Measurements from ENCODE around the gene BBS2. TPM values are rescaled to one million over a fixed set of nuclear protein-coding genes. Genes with fewer than 3 reads are reported as not detected.

The BBS2 gene
- total RNA-seq, 3 donors from 2014 or later (not counting 1 experiment from before 2014, with no cell fraction given), result 36.8 to 40.3 (median 38.2) TPM

DNA sequence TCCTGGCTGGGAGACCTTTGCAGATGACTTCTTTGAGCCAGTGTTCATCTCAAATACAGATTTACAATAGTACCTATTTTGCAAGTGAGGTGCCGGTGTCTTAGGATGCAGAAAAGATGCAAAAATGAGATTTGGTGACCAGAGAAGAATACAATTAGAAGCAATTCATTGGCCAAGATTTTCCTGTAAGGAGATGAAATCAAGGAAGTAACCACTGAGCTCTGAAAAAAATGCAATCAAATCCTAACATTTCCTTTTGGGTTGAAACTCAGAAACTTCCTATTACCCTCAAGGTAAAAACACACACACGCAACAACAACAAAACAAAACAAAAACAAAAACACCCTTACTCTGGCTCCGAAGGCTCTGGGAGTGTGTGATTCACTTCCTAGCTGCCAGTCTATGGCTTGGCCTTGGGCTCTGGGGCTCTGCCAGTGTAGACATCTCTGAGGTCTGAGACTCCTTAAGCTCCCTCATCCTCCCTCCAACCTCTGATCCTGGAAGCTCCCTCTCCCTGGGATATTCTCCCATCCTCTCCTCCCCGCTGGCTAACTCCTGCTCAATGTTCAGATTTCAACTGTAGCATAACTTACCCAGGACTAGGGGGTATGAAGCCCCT, 28.2 kb upstream of the BBS2 start:
- Histone ChIP-seq H3K27ac (ENCODE audit: low read length) (no peak overlapping the region), H3K4me1 (ENCODE audit: control insufficient read depth, insufficient read depth, low read length) (peaks cover 8% of the 10 kb centered on the region), H3K9me3 (ENCODE audit: control insufficient read depth, insufficient read depth, low read length) (no peaks in the 10 kb centered on the region), H3K4me3 (ENCODE audit: low read length) (no peak overlapping the region), H3K36me3 (ENCODE audit: control insufficient read depth, insufficient read depth, low read length) (no peaks in the 10 kb centered on the region), H3K27me3 (ENCODE audit: control insufficient read depth, insufficient read depth, low read length) (no peaks in the 10 kb centered on the region)
- TF ChIP-seq, protein P1, sequence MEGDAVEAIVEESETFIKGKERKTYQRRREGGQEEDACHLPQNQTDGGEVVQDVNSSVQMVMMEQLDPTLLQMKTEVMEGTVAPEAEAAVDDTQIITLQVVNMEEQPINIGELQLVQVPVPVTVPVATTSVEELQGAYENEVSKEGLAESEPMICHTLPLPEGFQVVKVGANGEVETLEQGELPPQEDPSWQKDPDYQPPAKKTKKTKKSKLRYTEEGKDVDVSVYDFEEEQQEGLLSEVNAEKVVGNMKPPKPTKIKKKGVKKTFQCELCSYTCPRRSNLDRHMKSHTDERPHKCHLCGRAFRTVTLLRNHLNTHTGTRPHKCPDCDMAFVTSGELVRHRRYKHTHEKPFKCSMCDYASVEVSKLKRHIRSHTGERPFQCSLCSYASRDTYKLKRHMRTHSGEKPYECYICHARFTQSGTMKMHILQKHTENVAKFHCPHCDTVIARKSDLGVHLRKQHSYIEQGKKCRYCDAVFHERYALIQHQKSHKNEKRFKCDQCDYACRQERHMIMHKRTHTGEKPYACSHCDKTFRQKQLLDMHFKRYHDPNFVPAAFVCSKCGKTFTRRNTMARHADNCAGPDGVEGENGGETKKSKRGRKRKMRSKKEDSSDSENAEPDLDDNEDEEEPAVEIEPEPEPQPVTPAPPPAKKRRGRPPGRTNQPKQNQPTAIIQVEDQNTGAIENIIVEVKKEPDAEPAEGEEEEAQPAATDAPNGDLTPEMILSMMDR (IDR thresholded peaks at IDR 0.05), result no peak
- Mint-ChIP-seq H3K4me1 (peaks cover 6 to 10% of the 10 kb centered on the region in 2 donors), H3K27ac (no peak overlapping the region), H3K27me3 (ENCODE audit: low read depth in 2 of 2) (peaks cover 9% of the 10 kb centered on the region in 2 donors), H3K36me3 (no peaks in the 10 kb centered on the region), H3K9me3 (no peaks in the 10 kb centered on the region), H3K4me3 (no peak overlapping the region)
- DNase-seq (no peak), ATAC-seq (no peak)
- 74% methylated on average over 4 of the region's 4 CpGs for WGBS (ENCODE audit: insufficient coverage)
- intact Hi-C loops (cut with micrococcal nuclease), result no loop called here

DNA sequence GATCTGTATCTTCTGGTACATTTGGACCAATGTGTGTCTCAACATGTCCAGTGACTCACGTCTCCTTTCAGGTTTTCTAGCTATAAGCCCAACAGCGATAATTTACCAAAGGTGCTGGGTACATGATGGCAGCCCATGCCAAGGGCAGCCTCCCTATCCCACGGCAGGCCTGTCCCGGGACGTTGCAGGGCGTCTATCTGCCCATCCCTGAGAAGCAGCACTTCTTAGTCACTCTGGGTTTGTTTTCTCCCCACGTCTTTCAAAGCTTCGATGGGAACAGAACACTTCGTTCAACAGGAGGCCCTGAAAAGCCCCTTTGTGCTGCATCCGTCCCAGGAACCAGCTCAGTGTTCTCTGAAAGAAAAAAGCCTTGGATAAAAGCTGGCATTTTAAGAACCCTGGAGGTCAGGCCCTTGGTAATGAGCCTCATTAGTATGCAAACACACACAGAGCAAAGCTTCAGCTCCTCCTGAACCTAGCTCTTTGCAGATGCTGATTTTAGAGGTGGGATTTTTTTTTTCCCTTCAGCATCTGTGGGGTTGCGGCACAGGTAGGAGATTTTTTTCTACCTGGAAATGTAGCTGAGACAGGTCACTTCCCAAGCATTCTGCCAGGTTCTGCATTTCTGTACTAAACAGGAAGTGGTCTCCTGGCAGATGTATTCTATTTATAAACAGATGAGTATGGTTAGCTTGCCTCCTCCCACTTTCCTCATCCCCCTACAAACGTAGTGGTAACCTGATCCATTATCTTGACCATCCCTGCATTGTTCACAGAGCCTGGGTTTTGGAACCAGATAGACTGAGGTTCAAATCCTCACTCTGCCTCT, 27.5 kb upstream of the BBS2 start:
- no peak for ATAC-seq
- no peak overlapping the region for H3K27ac Mint-ChIP-seq
- intact Hi-C loops (cut with micrococcal nuclease), result no loop called here

GRCh38 chr16:56542039-56542438, 22.2 kb upstream of the BBS2 start:
- H3K36me3 ChIP-seq (ENCODE audit: control insufficient read depth, insufficient read depth, low read length), result no peaks in the 10 kb centered on the region
- no peak overlapping the region for H3K4me3 ChIP-seq (ENCODE audit: low read length)
- DNase-seq (no peak), ATAC-seq (no peak)
- no peaks in the 10 kb centered on the region for H3K36me3 Mint-ChIP-seq
- H3K27ac ChIP-seq (ENCODE audit: low read length), result no peak overlapping the region
- H3K27me3 Mint-ChIP-seq (ENCODE audit: low read depth in 2 of 2), result peaks cover 13 to 17% of the 10 kb centered on the region in 2 donors
- no peaks in the 10 kb centered on the region for H3K27me3 ChIP-seq (ENCODE audit: control insufficient read depth, insufficient read depth, low read length)
- WGBS (ENCODE audit: insufficient coverage), result 82% methylated on average over 1 of the region's 2 CpGs
- no peak overlapping the region for H3K27ac Mint-ChIP-seq
- no peaks in the 10 kb centered on the region for H3K4me1 Mint-ChIP-seq
- H3K4me3 Mint-ChIP-seq, result no peak overlapping the region
- intact Hi-C loops (cut with micrococcal nuclease), result no loop called here
- peaks cover under 1% of the 10 kb centered on the region for H3K4me1 ChIP-seq (ENCODE audit: control insufficient read depth, insufficient read depth, low read length)
- TF ChIP-seq, protein P1 (IDR thresholded peaks at IDR 0.05), result no peak
- no peaks in the 10 kb centered on the region for H3K9me3 ChIP-seq (ENCODE audit: control insufficient read depth, insufficient read depth, low read length)
- H3K9me3 Mint-ChIP-seq, result no peaks in the 10 kb centered on the region

More for the DNA sequence above, 27.5 kb upstream of the BBS2 start:
- TF ChIP-seq, protein P1 (IDR thresholded peaks at IDR 0.05), result no peak
- H3K4me3 Mint-ChIP-seq, result no peak overlapping the region
- H3K36me3 ChIP-seq (ENCODE audit: control insufficient read depth, insufficient read depth, low read length), result no peaks in the 10 kb centered on the region
- no peaks in the 10 kb centered on the region for H3K9me3 Mint-ChIP-seq
- no peak overlapping the region for H3K27ac ChIP-seq (ENCODE audit: low read length)
- no peaks in the 10 kb centered on the region for H3K36me3 Mint-ChIP-seq
- peaks cover 9 to 15% of the 10 kb centered on the region in 2 donors for H3K27me3 Mint-ChIP-seq (ENCODE audit: low read depth in 2 of 2)
- H3K4me3 ChIP-seq (ENCODE audit: low read length), result no peak overlapping the region
- DNase-seq, result peak in 1 of 2 donors; percentile 9
- WGBS (ENCODE audit: insufficient coverage), result 63% methylated on average over 11 of the region's 12 CpGs
- no peaks in the 10 kb centered on the region for H3K9me3 ChIP-seq (ENCODE audit: control insufficient read depth, insufficient read depth, low read length)
- no peaks in the 10 kb centered on the region for H3K27me3 ChIP-seq (ENCODE audit: control insufficient read depth, insufficient read depth, low read length)
- peaks cover 8% of the 10 kb centered on the region for H3K4me1 ChIP-seq (ENCODE audit: control insufficient read depth, insufficient read depth, low read length)
- peaks cover 6 to 10% of the 10 kb centered on the region in 2 donors for H3K4me1 Mint-ChIP-seq

Data from natural killer cell (primary cell).